Transverse colon (tissue), 4 donors: ENCODE measurements around the gene GALNT10. TPM values are rescaled to one million over a fixed set of nuclear protein-coding genes. Genes with fewer than 3 reads are reported as not detected.
A peak's percentile ranks its signal among the peaks of the same experiment; 100 is the strongest.

Experiments used
- DNase-seq: peaks from one replicate; pipeline ENCODE4 v3.0.0-alpha.2; 2019
- H3K27ac ChIP-seq, 4 donors: fragments of 200-600 bp; sonication (generic); 2 replicates each; pipeline ENCODE4 v1.5.1; 2016 to 2018; ENCODE audit warnings: inconsistent platforms in 4 of 4
- H3K27me3 ChIP-seq: fragments of 200-600 bp; sonication (generic); 2 replicates; pipeline ENCODE4 v1.5.1; 2017; ENCODE audit warnings: inconsistent platforms
- H3K36me3 ChIP-seq, 4 donors: fragments of 200-600 bp; sonication (generic); 2 replicates each; pipeline ENCODE4 v1.5.1; 2017 to 2019; ENCODE audit warnings: inconsistent platforms in 4 of 4
- H3K4me1 ChIP-seq, 4 donors: fragments of 200-600 bp; sonication (generic); 2 replicates each; pipeline ENCODE4 v1.5.1; 2017 to 2020; ENCODE audit warnings: inconsistent platforms in 4 of 4
- H3K4me3 ChIP-seq, 4 donors: fragments of 200-600 bp; sonication (generic); 1 replicate in 1 of 4; 2 replicates in 3 of 4; pipeline versions ENCODE4 v1.5.1 to v1.6.1; 2017 to 2019; ENCODE audit warnings: inconsistent platforms in 4 of 4
- H3K9me3 ChIP-seq, 2 donors: fragments of 200-600 bp; sonication (generic); 2 replicates each; pipeline ENCODE4 v1.5.1; 2017 to 2019; ENCODE audit warnings: inconsistent platforms in 2 of 2
- EP300 ChIP-seq: sonication (generic); formaldehyde crosslinking; IDR thresholded peaks from one replicate; pipeline ENCODE4 v1.6.1; 2017; ENCODE audit warnings: antibody characterized with exemption, low read depth
- POLR2A ChIP-seq: fragments of 450-650 bp; IDR thresholded peaks from one replicate; pipeline ENCODE4 v1.6.1; 2016; ENCODE audit warnings: antibody characterized with exemption, mild to moderate bottlenecking, moderate library complexity
- POLR2AphosphoS5 ChIP-seq, 3 donors: sonication (generic); formaldehyde crosslinking; IDR thresholded peaks; one replicate each; pipeline ENCODE4 v1.6.1; 2016; ENCODE audit warnings: antibody characterized with exemption in 3 of 3
- WGBS, 2 donors: methylation state at CpG; one replicate each; pipeline ENCODE4 v1.1.5; 2018; ENCODE audit warnings: low coverage in 1 of 2; 5-methylcytosine and 5-hydroxymethylcytosine counted together
- in situ Hi-C, 4 donors: fragments of 200-750 bp; cut with MboI; loops; one replicate each; pipeline versions ENCODE4 v1.15.0 to v1.15.1; 2017; ENCODE audit warnings: low sequenced_read_pairs in 3 of 4, low pct_ligation_motif_present in 1 of 4, low pct_unique_long_range_greater_than_20kb in 1 of 4
- intact Hi-C: fragments of 100-400 bp; cut with DNase I; formaldehyde crosslinking; loops from one replicate; pipeline ENCODE4 v1.15.1; 2023; ENCODE audit warnings: low total_unique reads
- total RNA-seq, 4 donors: library from RNA; depleted of rRNA; stranded (reverse); fragments of >200 nt; gene quantifications; one replicate each; pipeline ENCODE4 v1.1.0, GENCODE V29; 2016
- TF ChIP-seq, protein P1 (sequence below), 5 experiments: fragments of 200-600 bp in 3 of 5; fragments of 450-650 bp in 2 of 5; sonication (generic) in 3 of 5; IDR thresholded peaks; 1 replicate in 2 of 5; 2 replicates in 3 of 5; pipeline ENCODE4 v1.5.1; 2016 to 2017; ENCODE audit warnings: antibody characterized with exemption in 5 of 5, inconsistent platforms in 3 of 5, mild to moderate bottlenecking in 2 of 5, moderate library complexity in 1 of 5

Gene GALNT10
- total RNA-seq, 4 donors from 2014 or later, result 18.7 to 142 (median 39.3) TPM

DNA sequence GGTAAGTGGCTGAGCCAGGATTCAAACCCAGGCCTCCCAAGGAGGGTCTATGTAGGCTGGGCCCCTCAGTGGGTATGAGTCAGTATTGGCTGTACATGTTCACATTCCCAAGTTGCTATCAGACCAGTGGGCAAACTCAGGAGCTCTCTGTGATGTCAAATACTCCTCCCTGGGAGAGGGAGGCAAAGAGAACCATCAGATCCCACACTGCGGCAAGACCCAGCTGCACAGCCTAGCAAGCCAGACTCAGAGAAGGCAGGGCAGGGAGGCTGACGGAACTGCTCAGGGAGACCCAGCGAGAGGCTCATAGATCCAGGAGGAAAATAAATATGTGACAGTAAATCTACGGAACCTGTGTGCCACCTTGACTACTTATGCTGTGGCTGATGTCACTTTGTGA, 212.7 kb downstream of the GALNT10 start:
- 100% methylated on average over 2 to 4 of the region's 4 CpGs for WGBS, 2 donors
- TF ChIP-seq, protein P1, sequence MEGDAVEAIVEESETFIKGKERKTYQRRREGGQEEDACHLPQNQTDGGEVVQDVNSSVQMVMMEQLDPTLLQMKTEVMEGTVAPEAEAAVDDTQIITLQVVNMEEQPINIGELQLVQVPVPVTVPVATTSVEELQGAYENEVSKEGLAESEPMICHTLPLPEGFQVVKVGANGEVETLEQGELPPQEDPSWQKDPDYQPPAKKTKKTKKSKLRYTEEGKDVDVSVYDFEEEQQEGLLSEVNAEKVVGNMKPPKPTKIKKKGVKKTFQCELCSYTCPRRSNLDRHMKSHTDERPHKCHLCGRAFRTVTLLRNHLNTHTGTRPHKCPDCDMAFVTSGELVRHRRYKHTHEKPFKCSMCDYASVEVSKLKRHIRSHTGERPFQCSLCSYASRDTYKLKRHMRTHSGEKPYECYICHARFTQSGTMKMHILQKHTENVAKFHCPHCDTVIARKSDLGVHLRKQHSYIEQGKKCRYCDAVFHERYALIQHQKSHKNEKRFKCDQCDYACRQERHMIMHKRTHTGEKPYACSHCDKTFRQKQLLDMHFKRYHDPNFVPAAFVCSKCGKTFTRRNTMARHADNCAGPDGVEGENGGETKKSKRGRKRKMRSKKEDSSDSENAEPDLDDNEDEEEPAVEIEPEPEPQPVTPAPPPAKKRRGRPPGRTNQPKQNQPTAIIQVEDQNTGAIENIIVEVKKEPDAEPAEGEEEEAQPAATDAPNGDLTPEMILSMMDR (IDR thresholded peaks at IDR 0.05), result no peak
- no peak for TF ChIP-seq POLR2A
- TF ChIP-seq POLR2AphosphoS5 (IDR thresholded peaks at IDR 0.05), result no peak
- TF ChIP-seq EP300, result no peak
- H3K9me3 ChIP-seq, result no peaks in the 10 kb centered on the region
- H3K36me3 ChIP-seq, result no peaks in the 10 kb centered on the region
- H3K4me3 ChIP-seq, result no peak overlapping the region
- no peak overlapping the region for H3K27ac ChIP-seq
- intact Hi-C loops, result no loop called here
- no peak for DNase-seq
- in situ Hi-C loops, result loop anchor here in 3 of 4 donors (5.0 to 25.0 kb wide), 3 partner anchors 216 to 331 kb away; partner anchors contain the start of gene GALNT10 (in 2 of the 3)
- no peaks in the 10 kb centered on the region for H3K27me3 ChIP-seq
- H3K4me1 ChIP-seq, result peaks cover 4 to 10% (median 9%) of the 10 kb centered on the region in 4 donors

DNA sequence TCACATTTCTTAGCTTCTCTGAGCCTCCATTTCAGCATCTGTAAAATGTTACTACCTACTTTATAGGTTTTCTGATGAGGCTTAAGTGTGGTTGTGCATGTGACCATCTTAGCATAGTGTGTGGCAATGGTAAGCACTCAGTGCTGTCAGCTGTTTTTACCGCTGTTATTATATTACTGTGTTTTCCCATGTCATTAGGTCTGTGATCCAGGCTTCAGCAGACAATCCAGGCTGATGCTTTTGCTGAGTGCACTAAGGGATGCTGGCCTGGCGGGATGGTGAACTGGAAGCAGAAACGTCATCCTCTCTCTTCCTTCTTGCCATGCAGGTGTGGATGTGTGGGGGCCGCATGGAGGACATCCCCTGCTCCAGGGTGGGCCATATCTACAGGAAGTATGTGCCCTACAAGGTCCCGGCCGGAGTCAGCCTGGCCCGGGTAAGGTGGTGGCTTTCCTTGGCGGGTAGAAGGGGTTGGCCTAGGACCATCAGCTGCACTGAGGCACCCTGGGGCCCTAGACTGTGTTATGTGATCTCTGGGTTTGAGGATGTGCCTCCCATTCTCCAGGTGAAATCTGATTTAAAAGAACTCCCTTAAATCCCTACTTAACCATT, 213.3 kb downstream of the GALNT10 start:
- no peaks in the 10 kb centered on the region for H3K9me3 ChIP-seq
- no peaks in the 10 kb centered on the region for H3K27me3 ChIP-seq
- no peaks in the 10 kb centered on the region for H3K36me3 ChIP-seq
- intact Hi-C loops (no loop called here), in situ Hi-C loops (loop anchor here in 3 of 4 donors (5.0 to 25.0 kb wide), 3 partner anchors 217 to 332 kb away; partner anchors contain the start of gene GALNT10 (in 2 of the 3))
- peaks cover 4 to 10% (median 9%) of the 10 kb centered on the region in 4 donors for H3K4me1 ChIP-seq
- no peak overlapping the region for H3K27ac ChIP-seq
- no peak overlapping the region for H3K4me3 ChIP-seq
- TF ChIP-seq POLR2A (no peak), POLR2AphosphoS5 (IDR thresholded peaks at IDR 0.05) (no peak), EP300 (no peak)
- TF ChIP-seq, protein P1 (IDR thresholded peaks at IDR 0.05), result no peak
- DNase-seq, result no peak
- WGBS, 2 donors, result 83 to 94% methylated on average over 1 to 8 of the region's 8 CpGs

DNA sequence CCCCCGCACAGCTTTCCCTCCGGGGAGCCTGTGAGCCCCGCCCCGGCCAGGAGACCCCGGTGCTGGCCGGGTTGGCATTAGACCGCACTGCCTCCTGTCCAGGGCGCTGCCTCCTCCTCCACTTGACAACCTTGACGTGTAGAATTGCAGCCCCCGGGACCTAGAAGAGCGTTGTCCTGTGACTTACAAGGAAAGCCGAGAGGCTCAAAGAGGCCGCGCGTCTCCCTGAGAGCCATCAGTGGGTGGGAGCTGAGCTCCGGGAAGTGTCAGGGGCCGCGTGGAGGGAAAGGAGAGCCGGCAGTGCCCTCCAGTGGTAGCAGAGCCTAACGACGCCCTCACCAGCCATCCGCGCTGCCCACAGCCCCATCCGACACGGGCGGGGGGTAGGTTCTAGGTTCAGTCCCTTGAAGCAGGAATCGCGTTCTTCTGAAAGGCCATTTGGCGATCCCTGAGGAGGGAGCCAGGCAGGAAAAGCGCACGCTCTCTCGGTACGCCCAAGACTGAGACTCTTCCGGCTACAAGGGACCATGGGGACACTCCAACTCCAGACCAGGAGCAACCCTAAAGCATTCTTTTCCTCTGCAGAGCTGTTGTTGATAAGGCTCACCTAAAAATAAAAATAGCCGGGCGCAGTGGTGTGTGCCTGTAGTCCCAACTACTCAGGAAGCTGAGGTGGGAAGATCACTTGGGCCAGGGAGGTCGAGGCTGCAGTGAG, 214.7 kb downstream of the GALNT10 start:
- intact Hi-C loops, result loop anchor here (5.0 kb wide), 1 partner anchor 333 kb away; no protein-coding TSS in a partner anchor
- WGBS, 2 donors, result 10 to 12% methylated on average over 8 to 37 of the region's 37 CpGs
- H3K27ac ChIP-seq, result no peak overlapping the region

More for the DNA sequence above, 214.7 kb downstream of the GALNT10 start:
- Histone ChIP-seq H3K27me3 (no peaks in the 10 kb centered on the region), H3K9me3 (no peaks in the 10 kb centered on the region), H3K4me3 (peak overlapping the region in 3 of 4 donors; percentile 10 to 38 (median 11)), H3K36me3 (no peaks in the 10 kb centered on the region), H3K4me1 (peaks cover 4 to 10% (median 9%) of the 10 kb centered on the region in 4 donors)
- peak; percentile 83 for DNase-seq
- in situ Hi-C loops, result loop anchor here (5.0 to 25.0 kb wide), 3 partner anchors 218 to 338 kb away; partner anchors contain the start of gene GALNT10 (in 2 of the 4)
- no peak for TF ChIP-seq EP300
- TF ChIP-seq POLR2AphosphoS5 (IDR thresholded peaks at IDR 0.05), result peak in 1 of 3 donors; percentile 10
- TF ChIP-seq, protein P1 (IDR thresholded peaks at IDR 0.05), result peak; percentile 78 to 88 (median 83)
